Astrocyte (in vitro differentiated cells and primary cell): ENCODE measurements around the gene PHLPP2. TPM values are rescaled to one million over a fixed set of nuclear protein-coding genes. Genes with fewer than 3 reads are reported as not detected.

Source experiments
- DNase-seq: peaks from one replicate; pipeline ENCODE4 v3.0.0-alpha.2; 2010; ENCODE audit warnings: low read depth
- FAIRE-seq: peaks from 2 replicates; lab custom pipeline; 2011; peaks lifted over from hg19 to GRCh38; lab: Jason Lieb, UNC
- H2AFZ ChIP-seq: 2 replicates; pipeline ENCODE4 v1.6.0; 2012; ENCODE audit warnings: low read depth, low read length, inconsistent platforms
- H3K27ac ChIP-seq: 2 replicates; pipeline ENCODE4 v1.5.1; 2011; ENCODE audit warnings: low read depth, low read length, inconsistent platforms
- H3K27me3 ChIP-seq: 2 replicates; pipeline ENCODE4 v1.6.0; 2011; ENCODE audit warnings: low read length, inconsistent platforms; ENCODE audit not compliant: insufficient read depth
- H3K36me3 ChIP-seq: 2 replicates; pipeline ENCODE4 v1.5.1; 2011; ENCODE audit warnings: low read length, inconsistent platforms; ENCODE audit not compliant: insufficient read depth
- H3K4me1 ChIP-seq: 2 replicates; pipeline ENCODE4 v1.5.1; 2011; ENCODE audit warnings: low read length, inconsistent platforms; ENCODE audit not compliant: insufficient read depth
- H3K4me2 ChIP-seq: 2 replicates; pipeline ENCODE4 v1.6.0; 2012; ENCODE audit warnings: low read length, inconsistent platforms
- H3K4me3 ChIP-seq: 2 replicates; pipeline ENCODE4 v1.5.1; 2011; ENCODE audit warnings: low read depth, mild to moderate bottlenecking, low read length, inconsistent platforms; ENCODE audit not compliant: insufficient read depth
- H3K79me2 ChIP-seq: 2 replicates; pipeline ENCODE4 v1.6.0; 2012; ENCODE audit warnings: mild to moderate bottlenecking, low read length, inconsistent platforms; ENCODE audit not compliant: insufficient read depth
- H3K9ac ChIP-seq: 2 replicates; pipeline ENCODE4 v1.6.0; 2012; ENCODE audit warnings: mild to moderate bottlenecking, low read length, inconsistent platforms
- H3K9me3 ChIP-seq: 2 replicates; pipeline ENCODE4 v1.5.1; 2012; ENCODE audit warnings: low read depth, mild to moderate bottlenecking, low read length, inconsistent platforms; ENCODE audit not compliant: insufficient read depth
- H4K20me1 ChIP-seq: 2 replicates; pipeline ENCODE4 v1.6.0; 2012; ENCODE audit warnings: low read length, inconsistent platforms; ENCODE audit not compliant: insufficient read depth
- H3K27ac Mint-ChIP-seq: one replicate; pipeline ENCODE4 v1.8.0; 2021; ENCODE audit warnings: mild to moderate bottlenecking, mixed read lengths; ENCODE audit not compliant: unreplicated experiment
- H3K27me3 Mint-ChIP-seq: one replicate; pipeline ENCODE4 v1.8.0; 2021; ENCODE audit warnings: low read depth, mixed read lengths; ENCODE audit not compliant: unreplicated experiment
- H3K36me3 Mint-ChIP-seq: one replicate; pipeline ENCODE4 v1.8.0; 2021; ENCODE audit warnings: low read depth, mixed read lengths; ENCODE audit not compliant: unreplicated experiment
- H3K4me1 Mint-ChIP-seq: one replicate; pipeline ENCODE4 v1.8.0; 2021; ENCODE audit warnings: low read depth, mixed read lengths; ENCODE audit not compliant: unreplicated experiment
- H3K4me3 Mint-ChIP-seq: one replicate; pipeline ENCODE4 v1.8.0; 2021; ENCODE audit warnings: mild to moderate bottlenecking, moderate library complexity, mixed read lengths; ENCODE audit not compliant: unreplicated experiment
- H3K9me3 Mint-ChIP-seq: one replicate; pipeline ENCODE4 v1.8.0; 2021; ENCODE audit warnings: mild to moderate bottlenecking, mixed read lengths; ENCODE audit not compliant: unreplicated experiment
- EZH2 ChIP-seq: IDR thresholded peaks from 2 replicates; pipeline ENCODE4 v1.6.1; 2012; ENCODE audit warnings: mild to moderate bottlenecking, low read length, inconsistent platforms; ENCODE audit not compliant: insufficient read depth
- total RNA-seq: library from RNA; stranded (reverse); gene quantifications from 2 replicates; pipeline ENCODE4 v1.2.1, GENCODE V29; 2021
- TF ChIP-seq, protein P1 (sequence below): IDR thresholded peaks from 2 replicates; pipeline ENCODE4 v1.5.1; 2011; ENCODE audit warnings: low read depth, mild to moderate bottlenecking, inconsistent platforms, low read length, moderate library complexity; ENCODE audit not compliant: insufficient read depth

PHLPP2 gene
- total RNA-seq, 1 donor from 2014 or later: 5.4 TPM

GRCh38 chr16:71659471-71659870 is 65.0 kb downstream of the PHLPP2 start:
- Mint-ChIP-seq H3K36me3 (peaks cover 10% of the 10 kb centered on the region), H3K4me1 (no peaks in the 10 kb centered on the region), H3K27ac (no peak overlapping the region), H3K9me3 (no peaks in the 10 kb centered on the region), H3K27me3 (no peaks in the 10 kb centered on the region), H3K4me3 (no peak overlapping the region)
- no peak overlapping the region for H3K27ac ChIP-seq
- H3K4me2 ChIP-seq: no peak overlapping the region
- no peaks in the 10 kb centered on the region for H4K20me1 ChIP-seq
- FAIRE-seq (no peak), DNase-seq (no peak)
- peaks cover 29% of the 10 kb centered on the region for H3K36me3 ChIP-seq
- no peak overlapping the region for H3K9ac ChIP-seq
- no peaks in the 10 kb centered on the region for H3K79me2 ChIP-seq
- no peaks in the 10 kb centered on the region for H3K9me3 ChIP-seq
- H3K4me3 ChIP-seq: no peak overlapping the region
- no peak for TF ChIP-seq EZH2
- TF ChIP-seq, protein P1, sequence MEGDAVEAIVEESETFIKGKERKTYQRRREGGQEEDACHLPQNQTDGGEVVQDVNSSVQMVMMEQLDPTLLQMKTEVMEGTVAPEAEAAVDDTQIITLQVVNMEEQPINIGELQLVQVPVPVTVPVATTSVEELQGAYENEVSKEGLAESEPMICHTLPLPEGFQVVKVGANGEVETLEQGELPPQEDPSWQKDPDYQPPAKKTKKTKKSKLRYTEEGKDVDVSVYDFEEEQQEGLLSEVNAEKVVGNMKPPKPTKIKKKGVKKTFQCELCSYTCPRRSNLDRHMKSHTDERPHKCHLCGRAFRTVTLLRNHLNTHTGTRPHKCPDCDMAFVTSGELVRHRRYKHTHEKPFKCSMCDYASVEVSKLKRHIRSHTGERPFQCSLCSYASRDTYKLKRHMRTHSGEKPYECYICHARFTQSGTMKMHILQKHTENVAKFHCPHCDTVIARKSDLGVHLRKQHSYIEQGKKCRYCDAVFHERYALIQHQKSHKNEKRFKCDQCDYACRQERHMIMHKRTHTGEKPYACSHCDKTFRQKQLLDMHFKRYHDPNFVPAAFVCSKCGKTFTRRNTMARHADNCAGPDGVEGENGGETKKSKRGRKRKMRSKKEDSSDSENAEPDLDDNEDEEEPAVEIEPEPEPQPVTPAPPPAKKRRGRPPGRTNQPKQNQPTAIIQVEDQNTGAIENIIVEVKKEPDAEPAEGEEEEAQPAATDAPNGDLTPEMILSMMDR: no peak
- H2AFZ ChIP-seq: no peak overlapping the region
- no peaks in the 10 kb centered on the region for H3K27me3 ChIP-seq
- H3K4me1 ChIP-seq: no peaks in the 10 kb centered on the region

DNA sequence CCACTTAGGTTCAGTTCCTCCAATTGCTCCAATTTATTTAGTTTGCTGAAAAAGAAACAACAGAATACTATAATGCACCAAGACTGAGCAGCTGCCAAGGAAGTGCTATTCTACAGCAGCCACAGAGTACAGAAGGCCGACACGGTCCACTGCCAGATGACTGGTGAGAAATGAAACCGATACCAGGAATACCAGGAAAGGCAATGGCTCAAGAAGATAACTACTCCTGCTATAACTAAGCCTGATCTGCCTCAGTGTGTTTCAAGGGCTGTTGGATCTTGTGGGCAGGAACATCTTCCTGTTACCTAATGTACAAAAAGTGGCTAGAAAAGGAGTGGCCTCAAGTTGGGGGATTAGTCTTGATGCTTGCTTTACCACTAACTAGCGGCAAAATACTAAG is 65.7 kb downstream of the PHLPP2 start:
- no peak for TF ChIP-seq EZH2
- TF ChIP-seq, protein P1: no peak
- no peak overlapping the region for H3K4me3 ChIP-seq
- FAIRE-seq (no peak), DNase-seq (no peak)
- no peak overlapping the region for H2AFZ ChIP-seq
- Mint-ChIP-seq H3K36me3 (peaks cover 13% of the 10 kb centered on the region), H3K9me3 (no peaks in the 10 kb centered on the region), H3K27ac (no peak overlapping the region), H3K27me3 (no peaks in the 10 kb centered on the region), H3K4me3 (no peak overlapping the region), H3K4me1 (no peaks in the 10 kb centered on the region)
- H3K9ac ChIP-seq: no peak overlapping the region
- H3K9me3 ChIP-seq: no peaks in the 10 kb centered on the region
- no peaks in the 10 kb centered on the region for H3K79me2 ChIP-seq
- H3K27me3 ChIP-seq: no peaks in the 10 kb centered on the region
- H3K4me2 ChIP-seq: no peak overlapping the region
- no peaks in the 10 kb centered on the region for H3K4me1 ChIP-seq
- H3K27ac ChIP-seq: no peak overlapping the region
- H4K20me1 ChIP-seq: no peaks in the 10 kb centered on the region
- peaks cover 27% of the 10 kb centered on the region for H3K36me3 ChIP-seq

- Histone ChIP-seq H2AFZ (no peak overlapping the region), H3K27me3 (no peaks in the 10 kb centered on the region), H3K4me3 (no peak overlapping the region), H3K27ac (no peak overlapping the region), H3K36me3 (peaks cover 15% of the 10 kb centered on the region), H3K4me1 (no peaks in the 10 kb centered on the region), H3K9ac (no peak overlapping the region), H3K9me3 (no peaks in the 10 kb centered on the region), H4K20me1 (peaks cover 6% of the 10 kb centered on the region), H3K79me2 (no peaks in the 10 kb centered on the region), H3K4me2 (no peak overlapping the region)
- no peak overlapping the region for H3K27ac Mint-ChIP-seq
- no peaks in the 10 kb centered on the region for H3K4me1 Mint-ChIP-seq
- no peaks in the 10 kb centered on the region for H3K9me3 Mint-ChIP-seq
- H3K27me3 Mint-ChIP-seq: no peaks in the 10 kb centered on the region
- peaks cover 16% of the 10 kb centered on the region for H3K36me3 Mint-ChIP-seq
- no peak overlapping the region for H3K4me3 Mint-ChIP-seq
- DNase-seq: no peak
- FAIRE-seq: no peak
- TF ChIP-seq, protein P1: no peak
- no peak for TF ChIP-seq EZH2
Observed at GRCh38 chr16:71649704-71650103, 74.8 kb downstream of the PHLPP2 start.
